Measurements from ENCODE around the gene LAMA4. TPM values are rescaled to one million over a fixed set of nuclear protein-coding genes. Genes with fewer than 3 reads are reported as not detected.

LAMA4 gene
- total RNA-seq, 1 experiment from 2014 or later = 89.9 TPM

DNA sequence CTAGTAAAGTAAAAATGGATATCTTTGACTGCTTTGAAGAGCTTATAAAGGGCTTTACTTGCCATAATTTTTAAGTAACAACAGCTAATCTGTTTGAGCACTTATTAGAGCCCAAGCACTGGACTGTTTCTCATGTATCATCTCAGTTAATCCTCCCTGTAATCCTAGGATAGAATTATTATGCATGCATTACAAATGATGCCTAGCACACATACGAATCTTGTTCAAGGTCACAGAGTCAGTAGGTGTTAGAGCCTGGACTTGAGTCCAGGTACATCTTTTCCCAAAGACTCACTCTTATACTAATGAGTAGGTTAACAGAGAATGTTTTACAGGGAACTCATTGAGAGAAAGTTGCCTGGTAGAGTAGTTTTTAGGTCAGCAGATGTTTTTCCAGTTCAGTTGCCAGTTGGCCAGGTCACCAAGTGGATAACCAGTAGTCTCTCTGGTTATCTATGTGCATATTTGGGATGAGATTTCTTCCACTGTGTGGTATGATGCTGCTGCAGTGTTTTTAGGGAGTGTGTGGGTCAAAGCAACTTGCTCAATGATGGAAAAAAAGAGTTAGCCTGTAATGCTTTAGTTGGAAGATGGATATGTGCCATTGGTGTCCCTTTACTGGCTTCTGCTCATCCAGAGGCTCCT is 32.3 kb upstream of the LAMA4 start:
- TF ChIP-seq, protein P1, sequence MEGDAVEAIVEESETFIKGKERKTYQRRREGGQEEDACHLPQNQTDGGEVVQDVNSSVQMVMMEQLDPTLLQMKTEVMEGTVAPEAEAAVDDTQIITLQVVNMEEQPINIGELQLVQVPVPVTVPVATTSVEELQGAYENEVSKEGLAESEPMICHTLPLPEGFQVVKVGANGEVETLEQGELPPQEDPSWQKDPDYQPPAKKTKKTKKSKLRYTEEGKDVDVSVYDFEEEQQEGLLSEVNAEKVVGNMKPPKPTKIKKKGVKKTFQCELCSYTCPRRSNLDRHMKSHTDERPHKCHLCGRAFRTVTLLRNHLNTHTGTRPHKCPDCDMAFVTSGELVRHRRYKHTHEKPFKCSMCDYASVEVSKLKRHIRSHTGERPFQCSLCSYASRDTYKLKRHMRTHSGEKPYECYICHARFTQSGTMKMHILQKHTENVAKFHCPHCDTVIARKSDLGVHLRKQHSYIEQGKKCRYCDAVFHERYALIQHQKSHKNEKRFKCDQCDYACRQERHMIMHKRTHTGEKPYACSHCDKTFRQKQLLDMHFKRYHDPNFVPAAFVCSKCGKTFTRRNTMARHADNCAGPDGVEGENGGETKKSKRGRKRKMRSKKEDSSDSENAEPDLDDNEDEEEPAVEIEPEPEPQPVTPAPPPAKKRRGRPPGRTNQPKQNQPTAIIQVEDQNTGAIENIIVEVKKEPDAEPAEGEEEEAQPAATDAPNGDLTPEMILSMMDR (IDR thresholded peaks at IDR 0.05; ENCODE audit: unreplicated experiment) = no peak
- H3K9me3 Mint-ChIP-seq (ENCODE audit: low read depth, unreplicated experiment) = no peaks in the 10 kb centered on the region
- peaks cover 26% of the 10 kb centered on the region for H3K4me1 Mint-ChIP-seq (ENCODE audit: low read depth, unreplicated experiment)
- CTCF ChIA-PET = no interaction called here
- no peak overlapping the region for H3K4me3 Mint-ChIP-seq (ENCODE audit: low read depth, unreplicated experiment)
- no peak for DNase-seq
- intact Hi-C loops (cut with micrococcal nuclease; ENCODE audit: unreplicated experiment) = no loop called here
- BruUV-seq (replicated peaks) = no TSS peak
- H3K27ac Mint-ChIP-seq (ENCODE audit: unreplicated experiment) = no peak overlapping the region
- no peaks in the 10 kb centered on the region for H3K36me3 Mint-ChIP-seq (ENCODE audit: insufficient read depth, unreplicated experiment)
- H3K27me3 Mint-ChIP-seq (ENCODE audit: unreplicated experiment) = no peaks in the 10 kb centered on the region

DNA sequence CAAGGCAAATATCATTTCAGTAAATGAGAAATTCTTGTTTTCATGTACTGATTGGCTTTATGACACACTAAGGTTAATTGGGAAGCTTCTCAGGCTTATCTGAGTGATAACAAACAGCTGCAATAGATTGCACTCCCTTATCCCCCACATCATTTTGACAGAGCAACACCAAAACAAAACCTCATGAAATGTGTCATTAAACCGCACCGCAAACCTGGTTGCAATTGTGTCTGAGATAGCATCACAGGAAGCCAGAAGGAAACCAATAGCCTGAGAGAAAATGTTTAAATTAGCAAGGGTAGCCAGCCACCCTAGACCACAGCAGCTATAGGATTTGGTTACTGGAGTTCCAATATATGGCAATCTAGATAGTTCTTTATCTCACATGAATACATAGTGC is 31.6 kb upstream of the LAMA4 start:
- peaks cover 26% of the 10 kb centered on the region for H3K4me1 Mint-ChIP-seq (ENCODE audit: low read depth, unreplicated experiment)
- H3K9me3 Mint-ChIP-seq (ENCODE audit: low read depth, unreplicated experiment) = no peaks in the 10 kb centered on the region
- no peaks in the 10 kb centered on the region for H3K36me3 Mint-ChIP-seq (ENCODE audit: insufficient read depth, unreplicated experiment)
- no peak for DNase-seq
- CTCF ChIA-PET = no interaction called here
- H3K27me3 Mint-ChIP-seq (ENCODE audit: unreplicated experiment) = no peaks in the 10 kb centered on the region
- intact Hi-C loops (cut with micrococcal nuclease; ENCODE audit: unreplicated experiment) = no loop called here
- TF ChIP-seq, protein P1 (IDR thresholded peaks at IDR 0.05; ENCODE audit: unreplicated experiment) = no peak
- H3K4me3 Mint-ChIP-seq (ENCODE audit: low read depth, unreplicated experiment) = no peak overlapping the region
- H3K27ac Mint-ChIP-seq (ENCODE audit: unreplicated experiment) = no peak overlapping the region
- BruUV-seq (replicated peaks) = no TSS peak

GRCh38 chr6:112284603-112285002 is 30.2 kb upstream of the LAMA4 start:
- no peak overlapping the region for H3K4me3 Mint-ChIP-seq (ENCODE audit: low read depth, unreplicated experiment)
- no peaks in the 10 kb centered on the region for H3K9me3 Mint-ChIP-seq (ENCODE audit: low read depth, unreplicated experiment)
- TF ChIP-seq, protein P1 (IDR thresholded peaks at IDR 0.05; ENCODE audit: unreplicated experiment) = no peak
- intact Hi-C loops (cut with micrococcal nuclease; ENCODE audit: unreplicated experiment) = no loop called here
- H3K36me3 Mint-ChIP-seq (ENCODE audit: insufficient read depth, unreplicated experiment) = no peaks in the 10 kb centered on the region
- no peaks in the 10 kb centered on the region for H3K27me3 Mint-ChIP-seq (ENCODE audit: unreplicated experiment)
- no peak for DNase-seq
- CTCF ChIA-PET = interaction anchor here (0.5 kb wide), 1 partner anchor 182 kb away, joined by 3 read pairs; no protein-coding TSS in a partner anchor
- no TSS peak for BruUV-seq (replicated peaks)
- H3K27ac Mint-ChIP-seq (ENCODE audit: unreplicated experiment) = no peak overlapping the region
- peaks cover 26% of the 10 kb centered on the region for H3K4me1 Mint-ChIP-seq (ENCODE audit: low read depth, unreplicated experiment)

GRCh38 chr6:112283621-112284020 is 29.3 kb upstream of the LAMA4 start:
- H3K4me1 Mint-ChIP-seq (ENCODE audit: low read depth, unreplicated experiment) = peaks cover 26% of the 10 kb centered on the region
- no TSS peak for BruUV-seq (replicated peaks)
- no peak for DNase-seq

More at GRCh38 chr6:112283621-112284020, 29.3 kb upstream of the LAMA4 start:
- CTCF ChIA-PET = interaction anchor here (0.9 kb wide), 1 partner anchor 11 kb away, joined by 11 read pairs; no protein-coding TSS in a partner anchor
- H3K27me3 Mint-ChIP-seq (ENCODE audit: unreplicated experiment) = no peaks in the 10 kb centered on the region
- no peaks in the 10 kb centered on the region for H3K9me3 Mint-ChIP-seq (ENCODE audit: low read depth, unreplicated experiment)
- no peaks in the 10 kb centered on the region for H3K36me3 Mint-ChIP-seq (ENCODE audit: insufficient read depth, unreplicated experiment)
- no peak overlapping the region for H3K27ac Mint-ChIP-seq (ENCODE audit: unreplicated experiment)
- intact Hi-C loops (cut with micrococcal nuclease; ENCODE audit: unreplicated experiment) = no loop called here
- TF ChIP-seq, protein P1 (IDR thresholded peaks at IDR 0.05; ENCODE audit: unreplicated experiment) = no peak
- H3K4me3 Mint-ChIP-seq (ENCODE audit: low read depth, unreplicated experiment) = no peak overlapping the region
